HG03139 (cell line): ENCODE data around the gene RIC1.
"Not testable (repeated sequence)": the region's sequence is repeated elsewhere in the genome, so short reads cannot be mapped to it uniquely, and the experiment has no call there.

ENCODE experiments used
- ATAC-seq: cut with Tn5 transposase; IDR thresholded peaks from one replicate; pipeline ENCODE4 v1.9.1; 2021; ENCODE audit not compliant: unreplicated experiment

The RIC1 gene

GRCh38 chr9:5667391-5667790 lies 38.5 kb downstream of the RIC1 start:
- ATAC-seq = no peak

GRCh38 chr9:5670079-5670478 lies 41.2 kb downstream of the RIC1 start:
- no peak for ATAC-seq

- no peak for ATAC-seq
Observed at GRCh38 chr9:5671711-5672353, 42.9 kb downstream of the RIC1 start.

GRCh38 chr9:5675046-5675445 lies 46.1 kb downstream of the RIC1 start:
- ATAC-seq = not testable (repeated sequence)

- not testable (repeated sequence) for ATAC-seq
Observed at GRCh38 chr9:5683591-5683990, 54.7 kb downstream of the RIC1 start.

DNA sequence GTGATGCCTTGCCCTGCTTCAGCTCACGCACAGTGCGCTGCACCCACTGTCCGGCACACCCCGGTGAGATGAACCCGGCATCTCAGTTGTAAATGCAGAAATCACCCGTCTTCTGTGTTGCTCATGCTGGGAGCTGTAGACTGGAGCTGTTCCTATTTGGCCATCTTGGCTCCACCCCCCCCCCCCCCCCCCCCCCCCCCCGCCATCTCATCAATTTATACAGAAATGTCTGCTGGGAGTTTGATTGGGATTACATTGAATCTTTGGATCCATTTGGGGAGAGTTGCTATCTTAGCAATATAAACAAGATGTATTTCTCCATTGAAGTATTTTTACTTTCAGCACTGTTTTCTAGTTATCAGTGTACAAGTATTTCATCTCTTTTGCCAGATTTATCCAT lies 55.2 kb downstream of the RIC1 start:
- no peak for ATAC-seq

DNA sequence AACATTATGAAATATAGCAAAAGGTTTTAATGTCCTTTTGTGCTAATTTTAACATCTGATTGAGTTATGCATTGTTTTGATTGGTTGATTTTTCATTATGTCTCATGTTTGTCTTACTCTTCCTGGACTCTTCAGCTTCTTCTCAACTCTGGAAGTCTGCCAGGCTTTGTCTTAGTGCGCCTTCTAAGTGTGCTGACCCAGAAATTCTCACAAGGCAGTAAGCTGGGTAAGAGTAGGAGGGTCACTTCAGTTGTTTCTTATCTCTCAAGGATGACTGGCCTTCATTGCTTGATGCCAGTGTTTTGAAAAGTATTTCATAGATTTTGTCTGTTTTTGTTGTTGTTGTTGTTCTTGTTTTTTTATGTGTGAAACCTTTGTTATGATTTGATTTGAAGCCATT lies 59.2 kb downstream of the RIC1 start:
- ATAC-seq = no peak

GRCh38 chr9:5690278-5690677 lies 61.4 kb downstream of the RIC1 start:
- ATAC-seq = no peak

DNA sequence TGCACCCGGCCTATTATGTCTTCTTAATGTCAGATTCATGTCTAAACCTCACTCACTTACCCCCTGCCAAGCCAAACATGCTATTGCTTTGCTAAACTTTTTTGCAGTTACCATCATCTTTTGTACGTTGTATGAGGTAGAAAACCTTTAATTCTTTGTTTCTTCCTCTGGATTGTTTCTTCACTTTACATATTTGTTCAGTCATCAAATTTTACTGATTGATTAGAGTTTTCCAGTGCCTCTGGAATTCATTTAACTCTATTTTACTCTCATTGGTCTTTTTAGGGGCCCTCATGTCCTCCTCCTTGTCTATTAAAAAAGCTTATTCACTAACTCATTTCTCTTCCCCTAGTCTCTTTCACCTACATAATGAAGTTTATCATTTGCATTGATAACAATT lies 67.0 kb downstream of the RIC1 start:
- ATAC-seq = no peak

DNA sequence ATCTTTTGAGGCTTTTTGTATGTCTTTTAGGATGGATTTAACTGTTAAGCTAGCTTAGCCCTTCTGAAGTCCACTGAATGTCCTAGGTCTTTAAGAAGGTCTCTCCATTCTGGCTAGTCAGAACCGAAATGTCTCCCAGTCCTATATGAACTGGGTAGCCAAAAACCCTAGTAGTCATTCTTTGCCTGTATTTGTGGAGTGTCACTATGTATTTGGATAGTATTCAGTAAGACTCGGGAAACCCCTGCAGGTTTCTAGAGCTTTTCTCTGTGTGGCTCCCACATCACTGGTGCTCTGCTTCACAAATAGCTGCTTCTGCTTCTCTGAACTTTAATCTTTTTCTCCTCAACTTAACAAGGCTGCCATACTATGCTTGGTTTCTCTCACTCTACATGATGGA lies 68.0 kb downstream of the RIC1 start:
- ATAC-seq = no peak

- no peak for ATAC-seq
Observed at GRCh38 chr9:5698004-5698403, 69.1 kb downstream of the RIC1 start.

- no peak for ATAC-seq
Observed at GRCh38 chr9:5698810-5699556, 70.1 kb downstream of the RIC1 start.

DNA sequence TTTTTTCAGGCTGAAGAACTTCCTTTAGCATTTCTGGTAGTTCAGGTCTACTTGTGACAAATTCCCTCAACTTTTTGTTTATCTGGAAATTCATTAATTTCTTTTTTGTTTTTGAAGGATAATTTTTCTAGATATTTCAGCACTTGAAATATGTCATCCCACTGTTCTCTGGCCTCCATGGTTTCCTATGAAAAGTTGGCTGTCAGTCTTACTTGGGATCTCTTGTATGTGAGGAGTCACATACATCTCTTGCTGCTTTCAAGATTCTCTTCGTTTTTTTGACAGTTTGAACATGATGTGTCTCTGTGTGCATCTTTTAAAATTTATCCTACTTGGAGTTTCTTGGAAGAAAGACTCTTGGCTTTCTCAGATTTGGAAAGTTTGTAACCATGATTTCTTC lies 79.5 kb downstream of the RIC1 start:
- ATAC-seq = no peak

DNA sequence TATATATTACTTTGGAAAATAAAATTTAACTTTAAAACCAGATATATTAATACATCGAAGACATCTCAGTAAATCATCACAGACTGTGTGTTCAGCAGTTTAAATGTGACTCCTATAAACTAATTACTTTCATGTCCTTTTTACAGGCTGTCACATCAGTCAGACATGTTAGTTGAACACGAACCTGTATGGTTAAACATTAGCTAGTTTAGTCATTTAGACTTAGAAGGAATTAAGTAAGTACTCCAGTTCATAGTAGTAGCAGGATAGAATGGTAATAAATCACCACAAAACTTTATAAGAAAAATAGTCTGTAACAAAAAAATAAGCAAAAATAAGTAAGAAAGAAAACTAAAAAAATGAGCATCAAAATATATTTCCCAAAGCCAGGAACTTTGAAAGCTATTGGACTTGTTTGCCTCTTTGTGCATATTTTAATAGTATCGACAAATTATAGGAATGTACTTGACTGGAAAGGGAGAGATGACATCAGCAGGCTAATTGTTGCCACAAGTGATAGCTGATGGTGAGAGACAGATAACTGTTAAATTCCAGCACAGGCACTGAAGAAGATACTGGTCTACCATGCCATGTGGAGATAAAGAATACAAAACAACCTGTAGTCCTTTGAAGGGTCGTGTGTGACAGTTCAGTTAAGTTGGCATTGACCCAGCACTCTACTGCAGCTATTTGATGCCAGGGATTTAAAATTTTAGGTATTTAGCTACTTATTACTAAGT lies 83.9 kb downstream of the RIC1 start:
- ATAC-seq = no peak

GRCh38 chr9:5714501-5715401 lies 85.8 kb downstream of the RIC1 start:
- ATAC-seq = no peak

- ATAC-seq = no peak
Observed at GRCh38 chr9:5715548-5716127, 86.7 kb downstream of the RIC1 start.

DNA sequence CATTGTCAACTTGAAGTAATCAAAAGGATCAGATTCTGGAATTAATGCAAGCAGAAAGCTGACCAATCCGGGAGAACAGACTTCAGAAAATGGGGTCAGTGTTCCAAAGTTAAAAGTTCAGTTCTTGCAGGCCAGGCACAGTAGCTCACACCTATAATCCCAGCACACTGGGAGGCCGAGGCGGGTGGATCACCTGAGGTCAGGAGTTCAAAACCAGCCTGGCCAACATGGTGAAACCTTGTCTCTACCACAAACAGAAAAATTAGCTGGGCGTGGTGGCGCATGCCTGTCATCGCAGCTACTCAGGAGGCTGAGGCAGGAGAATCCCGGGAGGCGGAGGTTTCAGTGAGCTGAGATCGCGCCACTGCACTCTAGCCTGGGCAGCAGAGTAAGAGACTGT lies 88.5 kb downstream of the RIC1 start:
- not testable (repeated sequence) for ATAC-seq

DNA sequence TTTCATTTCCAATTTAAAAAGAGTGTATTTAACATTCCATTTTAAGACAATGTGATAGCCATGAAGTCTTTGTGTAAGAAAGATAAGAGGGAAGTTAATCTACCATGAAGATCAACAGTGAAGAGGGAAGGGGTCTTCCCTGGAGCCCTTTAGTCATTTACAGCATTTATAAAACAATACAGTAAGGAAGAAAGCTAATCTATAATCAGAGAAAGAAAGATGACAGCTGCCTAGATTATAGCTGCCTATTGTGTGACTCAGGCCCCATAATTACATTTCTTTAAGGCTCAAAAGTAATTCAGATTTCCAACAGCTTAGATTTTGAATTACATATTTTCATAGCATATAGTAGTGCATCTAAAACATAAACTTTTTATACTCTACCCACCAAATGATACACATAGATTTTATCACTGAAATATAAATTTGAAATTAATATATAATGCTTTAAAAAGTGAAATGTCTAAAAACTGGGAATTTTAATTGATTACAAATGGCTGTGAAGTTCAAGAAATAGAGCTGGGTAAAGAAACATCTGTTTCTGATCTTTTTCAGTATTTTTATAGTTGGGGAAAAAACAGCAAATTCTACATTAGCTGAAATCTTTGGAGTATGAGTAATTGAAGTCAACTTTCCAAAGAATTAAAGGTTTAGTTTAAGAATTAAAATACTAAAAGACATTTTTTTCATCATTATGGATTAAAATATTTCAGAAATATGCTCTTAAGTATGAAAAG lies 89.6 kb downstream of the RIC1 start:
- ATAC-seq = no peak

DNA sequence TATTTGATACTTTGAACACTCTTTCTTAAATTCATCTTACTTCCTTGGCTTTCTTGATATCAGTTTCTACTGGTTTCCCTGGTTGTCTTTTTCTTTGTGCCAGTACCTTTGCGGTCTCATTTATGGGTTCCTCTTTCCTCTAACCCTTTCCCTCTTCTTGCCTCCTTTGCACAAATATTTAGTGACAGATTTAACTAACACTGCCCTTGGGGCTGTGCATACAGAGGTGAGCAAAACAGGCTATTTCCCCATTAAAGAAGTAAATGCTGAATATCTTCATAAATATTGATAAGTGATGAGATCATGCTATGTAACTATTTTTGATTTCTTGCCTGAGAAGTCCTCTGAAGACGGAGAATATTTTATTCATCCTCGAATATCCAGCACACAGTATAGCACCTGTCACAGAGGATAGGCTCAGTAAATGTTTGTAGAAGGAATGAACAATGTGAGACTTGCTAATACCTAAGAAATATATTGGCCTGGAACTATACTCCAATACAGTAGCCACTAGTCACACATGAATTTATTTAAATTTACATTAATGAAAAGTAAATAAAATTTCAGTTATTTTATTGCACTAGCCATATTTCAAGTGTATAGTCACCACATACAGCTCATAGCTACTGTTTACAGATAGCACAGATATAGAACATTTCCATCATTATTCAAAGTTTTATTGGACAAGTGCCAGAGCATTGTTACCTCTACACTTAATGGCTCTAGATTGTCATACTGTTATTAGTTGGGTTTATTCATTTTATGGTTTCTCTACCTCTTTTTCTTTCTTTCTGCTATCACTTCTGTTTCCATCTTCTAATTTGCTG lies 90.4 kb downstream of the RIC1 start:
- ATAC-seq = no peak
